ENCODE data around the gene ELP6.

GRCh38 chr3:47491777-47492176 is 21.7 kb downstream of the ELP6 start:
- TF ChIP-seq, protein P1, sequence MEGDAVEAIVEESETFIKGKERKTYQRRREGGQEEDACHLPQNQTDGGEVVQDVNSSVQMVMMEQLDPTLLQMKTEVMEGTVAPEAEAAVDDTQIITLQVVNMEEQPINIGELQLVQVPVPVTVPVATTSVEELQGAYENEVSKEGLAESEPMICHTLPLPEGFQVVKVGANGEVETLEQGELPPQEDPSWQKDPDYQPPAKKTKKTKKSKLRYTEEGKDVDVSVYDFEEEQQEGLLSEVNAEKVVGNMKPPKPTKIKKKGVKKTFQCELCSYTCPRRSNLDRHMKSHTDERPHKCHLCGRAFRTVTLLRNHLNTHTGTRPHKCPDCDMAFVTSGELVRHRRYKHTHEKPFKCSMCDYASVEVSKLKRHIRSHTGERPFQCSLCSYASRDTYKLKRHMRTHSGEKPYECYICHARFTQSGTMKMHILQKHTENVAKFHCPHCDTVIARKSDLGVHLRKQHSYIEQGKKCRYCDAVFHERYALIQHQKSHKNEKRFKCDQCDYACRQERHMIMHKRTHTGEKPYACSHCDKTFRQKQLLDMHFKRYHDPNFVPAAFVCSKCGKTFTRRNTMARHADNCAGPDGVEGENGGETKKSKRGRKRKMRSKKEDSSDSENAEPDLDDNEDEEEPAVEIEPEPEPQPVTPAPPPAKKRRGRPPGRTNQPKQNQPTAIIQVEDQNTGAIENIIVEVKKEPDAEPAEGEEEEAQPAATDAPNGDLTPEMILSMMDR (IDR thresholded peaks at IDR 0.05; ENCODE audit: low read length), result no peak
- TF ChIP-seq EZH2 (IDR thresholded peaks at IDR 0.05; ENCODE audit: borderline replicate concordance, low read length), result no peak
